Measurements from ENCODE around the gene GC. TPM values are rescaled to one million over a fixed set of nuclear protein-coding genes. Genes with fewer than 3 reads are reported as not detected.

The GC gene
- total RNA-seq, 1 experiment from 2014 or later: 1.9 TPM

GRCh38 chr4:71697031-71697430 is 86.8 kb downstream of the GC start:
- H3K36me3 Mint-ChIP-seq: no peaks in the 10 kb centered on the region
- peaks cover 8% of the 10 kb centered on the region for H3K9me3 Mint-ChIP-seq
- POLR2A ChIA-PET: no interaction called here
- no peak overlapping the region for H3K4me3 Mint-ChIP-seq
- no peak overlapping the region for H3K27ac Mint-ChIP-seq
- ATAC-seq (no peak), DNase-seq (ENCODE audit: low spot score) (no peak)
- H3K4me1 Mint-ChIP-seq: peaks cover 20% of the 10 kb centered on the region
- TF ChIP-seq STAT6 (CRISPR knock-in tag; conservative IDR thresholded peaks at IDR 0.05; ENCODE audit: low read depth) (no peak), CDX4 (CRISPR knock-in tag; IDR thresholded peaks at IDR 0.05; ENCODE audit: borderline replicate concordance) (no peak), TEAD4 (CRISPR knock-in tag; IDR thresholded peaks at IDR 0.05) (no peak), ZNF532 (CRISPR knock-in tag; IDR thresholded peaks at IDR 0.05; ENCODE audit: borderline replicate concordance) (no peak), RORB (CRISPR knock-in tag; IDR thresholded peaks at IDR 0.05) (no peak), NR3C1 (CRISPR knock-in tag; conservative IDR thresholded peaks at IDR 0.05; ENCODE audit: low read depth) (no peak), FOXJ3 (CRISPR knock-in tag; IDR thresholded peaks at IDR 0.05; ENCODE audit: borderline replicate concordance) (no peak), KAT7 (CRISPR knock-in tag; IDR thresholded peaks at IDR 0.05; ENCODE audit: borderline replicate concordance) (no peak), FOXK1 (CRISPR knock-in tag; IDR thresholded peaks at IDR 0.05) (no peak), NR1H2 (CRISPR knock-in tag; IDR thresholded peaks at IDR 0.05) (no peak), ZNF219 (CRISPR knock-in tag; IDR thresholded peaks at IDR 0.05; ENCODE audit: borderline replicate concordance) (no peak), MLX (CRISPR knock-in tag; IDR thresholded peaks at IDR 0.05) (no peak)
- CTCF ChIA-PET: no interaction called here
- H3K27me3 Mint-ChIP-seq (ENCODE audit: low read depth): no peaks in the 10 kb centered on the region

- H3K4me1 Mint-ChIP-seq: peaks cover 31% of the 10 kb centered on the region
- POLR2A ChIA-PET: no interaction called here
- no peaks in the 10 kb centered on the region for H3K27me3 Mint-ChIP-seq (ENCODE audit: low read depth)
- no peak overlapping the region for H3K27ac Mint-ChIP-seq
- CTCF ChIA-PET: interaction anchor here (0.6 kb wide), 1 partner anchor 1028 kb away, joined by 4 read pairs; no protein-coding TSS in a partner anchor
- H3K9me3 Mint-ChIP-seq: peaks cover 8% of the 10 kb centered on the region
- ATAC-seq (no peak), DNase-seq (ENCODE audit: low spot score) (no peak)
- H3K4me3 Mint-ChIP-seq: no peak overlapping the region
- no peaks in the 10 kb centered on the region for H3K36me3 Mint-ChIP-seq
- TF ChIP-seq FOXP1 (CRISPR knock-in tag; IDR thresholded peaks at IDR 0.05; ENCODE audit: borderline replicate concordance) (no peak), ZNF512 (CRISPR knock-in tag; IDR thresholded peaks at IDR 0.05; ENCODE audit: borderline replicate concordance) (no peak), ETV6 (CRISPR knock-in tag; IDR thresholded peaks at IDR 0.05) (no peak), FOXJ3 (CRISPR knock-in tag; IDR thresholded peaks at IDR 0.05; ENCODE audit: borderline replicate concordance) (no peak), CBFB (CRISPR knock-in tag; IDR thresholded peaks at IDR 0.05; ENCODE audit: low read depth) (no peak), CTCF (IDR thresholded peaks at IDR 0.05) (no peak), ESRRA (CRISPR knock-in tag; IDR thresholded peaks at IDR 0.05; ENCODE audit: borderline replicate concordance) (no peak)
Observed at GRCh38 chr4:71694961-71695360, 88.9 kb downstream of the GC start.

Data from WTC11 (cell line).